ENCODE data around the gene ASCL1. TPM values are rescaled to one million over a fixed set of nuclear protein-coding genes. Genes with fewer than 3 reads are reported as not detected.

The ASCL1 gene
- total and polyA plus RNA-seq, 10 of the 15 experiments (the other 5 are each of a cell fraction or from before 2014, with no cell fraction given) = 10.6 to 61.1 (median 20.5) TPM

DNA sequence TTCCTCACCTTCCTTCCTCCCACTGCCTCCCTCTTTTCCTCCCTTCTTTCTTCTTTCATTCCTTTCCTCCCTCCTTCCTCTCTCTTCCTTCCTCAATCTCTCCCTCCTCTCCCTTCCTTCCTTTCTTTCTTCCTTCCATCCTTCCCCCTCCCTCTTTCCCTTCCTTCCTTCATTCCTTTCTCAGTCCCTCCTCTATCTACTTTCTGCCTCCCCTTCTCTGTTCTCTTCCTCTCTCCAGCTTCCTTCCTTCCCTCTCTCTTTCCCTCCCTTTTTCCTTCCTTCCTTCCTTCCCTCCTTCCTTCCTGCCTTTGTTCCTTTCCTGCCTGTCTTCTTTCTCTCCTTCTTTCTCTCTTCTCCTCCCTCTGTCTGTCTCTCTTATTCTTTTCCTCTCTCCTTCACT lies 16.1 kb downstream of the ASCL1 start:
- intact Hi-C loops (cut with micrococcal nuclease; ENCODE audit: unreplicated experiment) = no loop called here
- TF ChIP-seq STAT3 (IDR thresholded peaks at IDR 0.05; ENCODE audit: low read depth, low read length) (no peak), POLR2AphosphoS5 (IDR thresholded peaks at IDR 0.05; ENCODE audit: low read length) (no peak), CBX5 (IDR thresholded peaks at IDR 0.05; ENCODE audit: low read depth) (no peak), POU2F2 (IDR thresholded peaks at IDR 0.05; ENCODE audit: borderline replicate concordance, low read depth, low read length) (no peak), SUZ12 (IDR thresholded peaks at IDR 0.05; ENCODE audit: unreplicated experiment) (no peak), MTA2 (IDR thresholded peaks at IDR 0.05; ENCODE audit: low read depth) (peak; percentile 14; the same call in 1 of the 2 replicates)
- TF ChIP-seq, protein P1, sequence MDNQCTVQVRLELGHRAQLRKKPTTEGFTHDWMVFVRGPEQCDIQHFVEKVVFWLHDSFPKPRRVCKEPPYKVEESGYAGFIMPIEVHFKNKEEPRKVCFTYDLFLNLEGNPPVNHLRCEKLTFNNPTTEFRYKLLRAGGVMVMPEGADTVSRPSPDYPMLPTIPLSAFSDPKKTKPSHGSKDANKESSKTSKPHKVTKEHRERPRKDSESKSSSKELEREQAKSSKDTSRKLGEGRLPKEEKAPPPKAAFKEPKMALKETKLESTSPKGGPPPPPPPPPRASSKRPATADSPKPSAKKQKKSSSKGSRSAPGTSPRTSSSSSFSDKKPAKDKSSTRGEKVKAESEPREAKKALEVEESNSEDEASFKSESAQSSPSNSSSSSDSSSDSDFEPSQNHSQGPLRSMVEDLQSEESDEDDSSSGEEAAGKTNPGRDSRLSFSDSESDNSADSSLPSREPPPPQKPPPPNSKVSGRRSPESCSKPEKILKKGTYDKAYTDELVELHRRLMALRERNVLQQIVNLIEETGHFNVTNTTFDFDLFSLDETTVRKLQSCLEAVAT (IDR thresholded peaks at IDR 0.05) = no peak
- no peaks in the 10 kb centered on the region for H3K36me3 ChIP-seq (ENCODE audit: control insufficient read depth in 2 of 2, insufficient read depth in 2 of 2, low read length in 1 of 2)
- FAIRE-seq (no peak), ATAC-seq (no peak), DNase-seq (ENCODE audit: low read depth, low spot score) (no peak)
- H2AFZ ChIP-seq (ENCODE audit: control insufficient read depth, low read depth, low read length) = no peak overlapping the region
- CTCF ChIA-PET = no interaction called here
- in situ Hi-C loops (cut with MboI) = no loop called here
- no peak overlapping the region for H3K4me3 ChIP-seq
- H3K27me3 ChIP-seq (replicated peaks in 1 of 2; ENCODE audit: control insufficient read depth in 2 of 2, insufficient read depth in 2 of 2, low read length in 1 of 2) = no peaks in the 10 kb centered on the region
- RAD21 ChIA-PET (ENCODE audit: unreplicated experiment) = no interaction called here
- no peaks in the 10 kb centered on the region for H4K20me1 ChIP-seq (ENCODE audit: control insufficient read depth, insufficient read depth)
- H3K27ac ChIP-seq (ENCODE audit: control insufficient read depth, insufficient read depth) = no peak overlapping the region
- no peaks in the 10 kb centered on the region for H3K9me3 ChIP-seq (replicated peaks; ENCODE audit: control insufficient read depth, insufficient read depth, low read length)
- H3K9ac ChIP-seq (ENCODE audit: control insufficient read depth, insufficient read depth, low read length) = no peak overlapping the region
- SMC1A ChIA-PET (ENCODE audit: uncharacterized antibody, unreplicated experiment) = interaction anchor here (0.9 to 4.1 kb wide), 2 partner anchors 11 to 18 kb away, joined by 3 to 15 read pairs; no protein-coding TSS in a partner anchor
- BruUV-seq (replicated peaks) = no TSS peak
- POLR2A ChIA-PET = interaction anchor here (0.7 to 0.9 kb wide), 2 partner anchors 11 to 15 kb away, joined by 3 read pairs; no protein-coding TSS in a partner anchor
- no peak overlapping the region for H3K4me2 ChIP-seq (ENCODE audit: control insufficient read depth, insufficient read depth)
- H3K79me2 ChIP-seq (ENCODE audit: control insufficient read depth, insufficient read depth, low read length) = no peaks in the 10 kb centered on the region
- no peaks in the 10 kb centered on the region for H3K4me1 ChIP-seq (ENCODE audit: control insufficient read depth, insufficient read depth, low read length)
